K562 (cell line): ENCODE results near the gene CEBPE. TPM values are rescaled to one million over a fixed set of nuclear protein-coding genes. Genes with fewer than 3 reads are reported as not detected.

ENCODE experiments used
- CBX5 ChIP-seq: IDR thresholded peaks from 2 replicates; pipeline ENCODE4 v1.6.1; 2014; ENCODE audit warnings: low read depth, borderline replicate concordance
- HDAC8 ChIP-seq: fragments of 450-650 bp; IDR thresholded peaks from 2 replicates; pipeline ENCODE4 v1.6.1; 2016; ENCODE audit warnings: mild to moderate bottlenecking, missing genetic modification characterization, moderate library complexity, missing compliant biosample characterization
- KLF1 ChIP-seq: fragments of 450-650 bp; IDR thresholded peaks from 2 replicates; pipeline ENCODE4 v1.6.1; 2016; ENCODE audit warnings: missing genetic modification characterization, missing compliant biosample characterization
- MTF1 ChIP-seq: fragments of 250-450 bp; sonication (Bioruptor Pico); IDR thresholded peaks from 2 replicates; pipeline ENCODE4 v1.9.0; 2021; ENCODE audit warnings: moderate library complexity, mild to moderate bottlenecking, inconsistent platforms, borderline replicate concordance
- MXI1 ChIP-seq: IDR thresholded peaks from 2 replicates; pipeline ENCODE4 v1.6.1; 2011; ENCODE audit warnings: low read depth, mild to moderate bottlenecking, improper control_type of control experiment, low read length
- NR2F6 ChIP-seq: fragments of 450-650 bp; formaldehyde crosslinking; IDR thresholded peaks from 2 replicates; pipeline ENCODE4 v1.4.0; 2020; ENCODE audit warnings: mild to moderate bottlenecking
- PRMT5 ChIP-seq: sonication (generic); formaldehyde crosslinking; IDR thresholded peaks from 2 replicates; pipeline ENCODE4 v1.5.0; 2020; ENCODE audit warnings: missing genetic modification reagents
- SIN3B ChIP-seq: fragments of 450-650 bp; IDR thresholded peaks from 2 replicates; pipeline ENCODE4 v1.6.1; 2017; ENCODE audit warnings: low read depth, mild to moderate bottlenecking, moderate library complexity
- SREBF2 ChIP-seq: sonication (generic); formaldehyde crosslinking; IDR thresholded peaks from 2 replicates; pipeline ENCODE4 v1.4.0; 2020; ENCODE audit warnings: mild to moderate bottlenecking, missing genetic modification reagents
- SRF ChIP-seq, 2 experiments: fragments of 250-450, 450-650 bp in 1 of 2; sonication (Bioruptor Pico) in 1 of 2; sonication (generic) in 1 of 2; formaldehyde crosslinking; IDR thresholded peaks; 2 replicates each; pipeline versions ENCODE4 v1.5.0 to v1.5.1; 2020 to 2022; ENCODE audit warnings: mild to moderate bottlenecking in 1 of 2, missing genetic modification reagents in 1 of 2
- TCFL5 ChIP-seq: fragments of 250-450 bp; sonication (Bioruptor Pico); conservative IDR thresholded peaks from 2 replicates; pipeline ENCODE4 v1.6.1; 2021; ENCODE audit warnings: mild to moderate bottlenecking, moderate library complexity, matching md5 sums
- U2AF2 ChIP-seq: fragments of 200-400 bp; formaldehyde crosslinking; optimal IDR thresholded peaks from 2 replicates; pipeline ENCODE3; 2017; ENCODE audit warnings: low read depth, mild to moderate bottlenecking, low read length
- ZEB2 ChIP-seq: fragments of 450-650 bp; IDR thresholded peaks from 2 replicates; pipeline ENCODE4 v1.6.1; 2016
- ZNF12 ChIP-seq: sonication (generic); formaldehyde crosslinking; IDR thresholded peaks from 2 replicates; pipeline ENCODE4 v1.4.0; 2020; ENCODE audit warnings: mild to moderate bottlenecking, missing genetic modification reagents
- ZNF146 ChIP-seq: IDR thresholded peaks from one replicate; pipeline ENCODE4 v1.6.1; 2018; ENCODE audit warnings: missing compliant biosample characterization; ENCODE audit not compliant: unreplicated experiment
- ZNF197 ChIP-seq: fragments of 200-800 bp; sonication (Bioruptor generic); IDR thresholded peaks from 2 replicates; pipeline ENCODE4 v1.6.1; 2016; ENCODE audit warnings: low read depth, missing genetic modification characterization, missing compliant biosample characterization
- polyA plus RNA-seq, 8 experiments: library from polyadenylated mRNA; depleted of rRNA in 4 of 8; stranded (reverse) in 5 of 8; unstranded in 3 of 8; fragments of >200 nt; fragmentation: Nextera tagmentation in 2 of 8; fragmentation: Illumina TruSeq in 1 of 8; extraction: Ambion mirVana in 2 of 8; extraction: Trizol in 1 of 8; gene quantifications; 2 replicates each; pipeline versions ENCODE4 v1.2.1 to v1.2.3, GENCODE V29; 2011 to 2014; ENCODE audit warnings: inconsistent platforms in 1 of 8, missing spikeins in 1 of 8
- total RNA-seq, 7 experiments: library from RNA; depleted of rRNA in 6 of 7; stranded (reverse); fragments of >200 nt in 6 of 7; fragmentation: Illumina TruSeq in 2 of 7; extraction: Trizol in 2 of 7; gene quantifications; 2 replicates each; pipeline versions ENCODE4 v1.2.1 to v1.2.3, GENCODE V29; 2011 to 2021; ENCODE audit warnings: low replicate concordance in 1 of 7
- TF ChIP-seq, protein P1 (sequence below), 2 experiments: fragments of 450-650 bp in 1 of 2; sonication (generic) in 1 of 2; formaldehyde crosslinking; conservative IDR thresholded peaks; 2 replicates each; pipeline versions ENCODE4 v1.4.0 to v1.8.1; 2020 to 2022; ENCODE audit warnings: mild to moderate bottlenecking in 1 of 2, missing genetic modification reagents in 1 of 2
- TF ChIP-seq, protein P2 (sequence below), 2 experiments: fragments of 150-350 bp in 1 of 2; IDR thresholded peaks; 2 replicates each; pipeline ENCODE4 v1.6.1; 2012 to 2016; ENCODE audit warnings: low read depth in 2 of 2, low read length in 2 of 2, mild to moderate bottlenecking in 1 of 2, moderate library complexity in 1 of 2
- TF ChIP-seq, protein P3 (sequence below): sonication (generic); formaldehyde crosslinking; IDR thresholded peaks from 2 replicates; pipeline ENCODE4 v1.8.1; 2023; ENCODE audit warnings: mild to moderate bottlenecking, missing genetic modification reagents

The CEBPE gene
- total and polyA plus RNA-seq, 9 of the 15 experiments (the other 6 are each of a cell fraction or from before 2014, with no cell fraction given): 0.09 to 0.15 (median 0.13) TPM; not detected in 6

DNA sequence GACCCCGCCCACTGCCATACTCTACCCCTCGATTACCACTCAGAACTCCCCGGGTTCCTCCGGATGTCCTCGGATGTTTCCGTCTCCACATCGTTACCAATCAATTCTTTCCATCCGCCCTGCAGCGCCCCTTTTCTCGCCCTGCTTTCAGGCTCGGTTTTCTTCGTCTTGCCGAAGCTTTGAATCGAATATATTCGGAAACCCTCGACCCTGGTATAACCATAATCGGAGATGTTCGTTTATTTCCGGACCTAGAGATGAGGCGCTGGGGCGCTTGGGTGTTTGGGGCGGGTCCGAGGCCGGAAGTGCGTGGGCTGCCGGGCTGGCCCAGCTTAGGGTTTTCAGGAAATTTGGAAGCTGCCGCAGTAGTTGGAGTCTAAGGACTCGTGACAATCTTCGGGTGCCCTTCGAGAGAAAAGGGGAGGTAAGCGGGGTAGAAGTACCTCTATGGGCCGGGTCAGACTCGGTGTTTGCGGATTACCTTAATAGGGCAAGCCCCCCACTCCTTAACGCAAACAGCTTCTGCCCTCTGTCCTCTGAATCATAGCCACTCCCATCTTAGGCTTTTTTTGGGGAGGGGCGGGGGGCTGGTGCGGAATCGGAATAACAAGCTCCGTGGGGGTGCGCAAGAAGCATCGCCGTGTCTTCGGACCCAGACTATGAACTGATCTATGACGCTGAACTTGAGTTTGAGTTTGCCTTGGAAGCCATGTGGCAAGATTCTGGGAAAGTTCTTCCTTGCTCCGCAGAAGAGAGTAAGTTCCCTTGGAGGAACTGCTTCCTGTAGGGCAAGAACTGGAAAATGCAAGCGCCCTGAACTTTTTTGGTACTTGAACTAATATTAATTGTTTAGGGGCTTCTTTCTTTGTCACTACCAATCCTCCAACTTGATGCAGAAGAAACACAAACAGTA is 23.6 kb downstream of the CEBPE start, which contains the start of gene C14orf119 (continued):
- TF ChIP-seq SRF (CRISPR knock-in tag; IDR thresholded peaks at IDR 0.05): peak in 1 of 2 experiments; percentile 88; a peak in 1 of 4 replicates
- TF ChIP-seq MTF1 (CRISPR knock-in tag): no peak
- TF ChIP-seq, protein P1, sequence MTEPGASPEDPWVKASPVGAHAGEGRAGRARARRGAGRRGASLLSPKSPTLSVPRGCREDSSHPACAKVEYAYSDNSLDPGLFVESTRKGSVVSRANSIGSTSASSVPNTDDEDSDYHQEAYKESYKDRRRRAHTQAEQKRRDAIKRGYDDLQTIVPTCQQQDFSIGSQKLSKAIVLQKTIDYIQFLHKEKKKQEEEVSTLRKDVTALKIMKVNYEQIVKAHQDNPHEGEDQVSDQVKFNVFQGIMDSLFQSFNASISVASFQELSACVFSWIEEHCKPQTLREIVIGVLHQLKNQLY (CRISPR knock-in tag; conservative IDR thresholded peaks at IDR 0.05): no peak; a peak in 1 of 4 replicates
- TF ChIP-seq SREBF2 (CRISPR knock-in tag): no peak
- TF ChIP-seq, protein P2, sequence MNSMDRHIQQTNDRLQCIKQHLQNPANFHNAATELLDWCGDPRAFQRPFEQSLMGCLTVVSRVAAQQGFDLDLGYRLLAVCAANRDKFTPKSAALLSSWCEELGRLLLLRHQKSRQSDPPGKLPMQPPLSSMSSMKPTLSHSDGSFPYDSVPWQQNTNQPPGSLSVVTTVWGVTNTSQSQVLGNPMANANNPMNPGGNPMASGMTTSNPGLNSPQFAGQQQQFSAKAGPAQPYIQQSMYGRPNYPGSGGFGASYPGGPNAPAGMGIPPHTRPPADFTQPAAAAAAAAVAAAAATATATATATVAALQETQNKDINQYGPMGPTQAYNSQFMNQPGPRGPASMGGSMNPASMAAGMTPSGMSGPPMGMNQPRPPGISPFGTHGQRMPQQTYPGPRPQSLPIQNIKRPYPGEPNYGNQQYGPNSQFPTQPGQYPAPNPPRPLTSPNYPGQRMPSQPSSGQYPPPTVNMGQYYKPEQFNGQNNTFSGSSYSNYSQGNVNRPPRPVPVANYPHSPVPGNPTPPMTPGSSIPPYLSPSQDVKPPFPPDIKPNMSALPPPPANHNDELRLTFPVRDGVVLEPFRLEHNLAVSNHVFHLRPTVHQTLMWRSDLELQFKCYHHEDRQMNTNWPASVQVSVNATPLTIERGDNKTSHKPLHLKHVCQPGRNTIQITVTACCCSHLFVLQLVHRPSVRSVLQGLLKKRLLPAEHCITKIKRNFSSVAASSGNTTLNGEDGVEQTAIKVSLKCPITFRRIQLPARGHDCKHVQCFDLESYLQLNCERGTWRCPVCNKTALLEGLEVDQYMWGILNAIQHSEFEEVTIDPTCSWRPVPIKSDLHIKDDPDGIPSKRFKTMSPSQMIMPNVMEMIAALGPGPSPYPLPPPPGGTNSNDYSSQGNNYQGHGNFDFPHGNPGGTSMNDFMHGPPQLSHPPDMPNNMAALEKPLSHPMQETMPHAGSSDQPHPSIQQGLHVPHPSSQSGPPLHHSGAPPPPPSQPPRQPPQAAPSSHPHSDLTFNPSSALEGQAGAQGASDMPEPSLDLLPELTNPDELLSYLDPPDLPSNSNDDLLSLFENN (IDR thresholded peaks at IDR 0.05; ENCODE audit: low read depth in 2 of 2, low read length in 2 of 2): peak in 1 of 2 experiments; percentile 73; a peak in 1 of 4 replicates
- TF ChIP-seq HDAC8: no peak
- TF ChIP-seq, protein P3, sequence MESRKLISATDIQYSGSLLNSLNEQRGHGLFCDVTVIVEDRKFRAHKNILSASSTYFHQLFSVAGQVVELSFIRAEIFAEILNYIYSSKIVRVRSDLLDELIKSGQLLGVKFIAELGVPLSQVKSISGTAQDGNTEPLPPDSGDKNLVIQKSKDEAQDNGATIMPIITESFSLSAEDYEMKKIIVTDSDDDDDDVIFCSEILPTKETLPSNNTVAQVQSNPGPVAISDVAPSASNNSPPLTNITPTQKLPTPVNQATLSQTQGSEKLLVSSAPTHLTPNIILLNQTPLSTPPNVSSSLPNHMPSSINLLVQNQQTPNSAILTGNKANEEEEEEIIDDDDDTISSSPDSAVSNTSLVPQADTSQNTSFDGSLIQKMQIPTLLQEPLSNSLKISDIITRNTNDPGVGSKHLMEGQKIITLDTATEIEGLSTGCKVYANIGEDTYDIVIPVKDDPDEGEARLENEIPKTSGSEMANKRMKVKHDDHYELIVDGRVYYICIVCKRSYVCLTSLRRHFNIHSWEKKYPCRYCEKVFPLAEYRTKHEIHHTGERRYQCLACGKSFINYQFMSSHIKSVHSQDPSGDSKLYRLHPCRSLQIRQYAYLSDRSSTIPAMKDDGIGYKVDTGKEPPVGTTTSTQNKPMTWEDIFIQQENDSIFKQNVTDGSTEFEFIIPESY (CRISPR knock-in tag): no peak
- TF ChIP-seq SIN3B: peak; percentile 24; the same call in 1 of the 2 replicates
- no peak for TF ChIP-seq ZNF146 (CRISPR knock-in tag)
- TF ChIP-seq ZNF12 (CRISPR knock-in tag): no peak
- no peak for TF ChIP-seq ZNF197 (CRISPR knock-in tag)
- no peak for TF ChIP-seq TCFL5
- no peak for TF ChIP-seq U2AF2
- no peak for TF ChIP-seq CBX5
- peak; percentile 39; the same call in 1 of the 2 replicates for TF ChIP-seq MXI1
- TF ChIP-seq PRMT5 (CRISPR knock-in tag): no peak
- TF ChIP-seq KLF1 (tag): peak; percentile 43; the same call in 1 of the 2 replicates
- TF ChIP-seq NR2F6 (CRISPR knock-in tag): no peak
- no peak for TF ChIP-seq ZEB2
